HG03095 (cell line): ENCODE data around the gene PER1.

ENCODE experiments used
- ATAC-seq: cut with Tn5 transposase; IDR thresholded peaks from one replicate; pipeline ENCODE4 v1.9.1; 2021; ENCODE audit warnings: moderate library complexity; ENCODE audit not compliant: unreplicated experiment

PER1 gene

GRCh38 chr17:8142887-8143580, 9.2 kb downstream of the PER1 start:
- no peak for ATAC-seq

GRCh38 chr17:8142158-8142886, 9.9 kb downstream of the PER1 start:
- no peak for ATAC-seq

- no peak for ATAC-seq
Observed at GRCh38 chr17:8141741-8142140, 10.5 kb downstream of the PER1 start.

GRCh38 chr17:8141045-8141444, 11.2 kb downstream of the PER1 start:
- ATAC-seq: no peak

- ATAC-seq: no peak
Observed at GRCh38 chr17:8140065-8141029, 11.9 kb downstream of the PER1 start.

- ATAC-seq: peak; percentile 66
Observed at GRCh38 chr17:8138672-8139371, 13.4 kb downstream of the PER1 start.

GRCh38 chr17:8138374-8138671, 13.9 kb downstream of the PER1 start:
- peak; percentile 3 for ATAC-seq

GRCh38 chr17:8137645-8138373, 14.4 kb downstream of the PER1 start:
- no peak for ATAC-seq

GRCh38 chr17:8133941-8134340, 18.3 kb downstream of the PER1 start:
- ATAC-seq: no peak

GRCh38 chr17:8133399-8133798, 18.8 kb downstream of the PER1 start:
- ATAC-seq: no peak

- no peak for ATAC-seq
Observed at GRCh38 chr17:8131844-8132441, 20.3 kb downstream of the PER1 start.

GRCh38 chr17:8128125-8128784, 23.9 kb downstream of the PER1 start:
- no peak for ATAC-seq

- no peak for ATAC-seq
Observed at GRCh38 chr17:8126491-8127066, 25.6 kb downstream of the PER1 start.

GRCh38 chr17:8125947-8126490, 26.2 kb downstream of the PER1 start:
- no peak for ATAC-seq

GRCh38 chr17:8125154-8125946, 26.9 kb downstream of the PER1 start:
- ATAC-seq: no peak

GRCh38 chr17:8124350-8125153, 27.7 kb downstream of the PER1 start:
- ATAC-seq: no peak

- ATAC-seq: no peak
Observed at GRCh38 chr17:8123695-8124349, 28.4 kb downstream of the PER1 start, which contains the start of gene HES7. Gene HES7, minus strand, starts transcription at chr17:8124106. Its CDS starts 22 bp downstream, at chr17:8124084.
